ENCODE results near the gene OR51S1. TPM values are rescaled to one million over a fixed set of nuclear protein-coding genes. Genes with fewer than 3 reads are reported as not detected.

Gene OR51S1
- total RNA-seq, 1 experiment from 2014 or later: not detected

- H3K27me3 ChIP-seq (ENCODE audit: control insufficient read depth, insufficient read depth, low read length): no peaks in the 10 kb centered on the region
- TF ChIP-seq SIN3A (IDR thresholded peaks at IDR 0.05; ENCODE audit: borderline replicate concordance, insufficient read depth, low read depth, low read length) (no peak), REST (IDR thresholded peaks at IDR 0.05; ENCODE audit: insufficient read depth in 1 of 2, low read depth in 2 of 2, low read length in 1 of 2) (no peak), POLR2AphosphoS5 (IDR thresholded peaks at IDR 0.05; ENCODE audit: low read depth, low read length) (no peak), CTCF (IDR thresholded peaks at IDR 0.05) (no peak), TCF7L2 (IDR thresholded peaks at IDR 0.05; ENCODE audit: low read depth, low read length) (no peak)
Measured at GRCh38 chr11:4886186-4886585, 37.2 kb upstream of the OR51S1 start.

GRCh38 chr11:4884361-4884760, 35.4 kb upstream of the OR51S1 start:
- Histone ChIP-seq H3K27ac (ENCODE audit: low read length) (no peak overlapping the region), H3K9me3 (ENCODE audit: control insufficient read depth, insufficient read depth, low read depth, low read length) (no peaks in the 10 kb centered on the region), H3K4me1 (ENCODE audit: control insufficient read depth, insufficient read depth, low read length) (no peaks in the 10 kb centered on the region), H3K27me3 (ENCODE audit: control insufficient read depth, insufficient read depth, low read length) (no peaks in the 10 kb centered on the region), H3K36me3 (ENCODE audit: control insufficient read depth, insufficient read depth, low read length) (no peaks in the 10 kb centered on the region), H3K4me3 (ENCODE audit: low read depth in 2 of 2, low read length in 2 of 2) (no peak overlapping the region)
- POLR2A ChIA-PET: no interaction called here
- ATAC-seq (no peak), DNase-seq (ENCODE audit: low read depth, low spot score) (no peak)
- CTCF ChIA-PET: no interaction called here
- intact Hi-C loops (cut with micrococcal nuclease; ENCODE audit: unreplicated experiment): no loop called here
- TF ChIP-seq POLR2AphosphoS5 (IDR thresholded peaks at IDR 0.05; ENCODE audit: low read depth, low read length) (no peak), REST (IDR thresholded peaks at IDR 0.05; ENCODE audit: insufficient read depth in 1 of 2, low read depth in 2 of 2, low read length in 1 of 2) (no peak), TCF7L2 (IDR thresholded peaks at IDR 0.05; ENCODE audit: low read depth, low read length) (no peak), CTCF (IDR thresholded peaks at IDR 0.05) (no peak), SIN3A (IDR thresholded peaks at IDR 0.05; ENCODE audit: borderline replicate concordance, insufficient read depth, low read depth, low read length) (no peak)
- in situ Hi-C loops (cut with HindIII; ENCODE audit: low pct_unique_long_range_greater_than_20kb, low sequenced_read_pairs): no loop called here
- no TSS peak for BruUV-seq (replicated peaks)

More at GRCh38 chr11:4886186-4886585, 37.2 kb upstream of the OR51S1 start:
- ATAC-seq: no peak
- DNase-seq (ENCODE audit: low read depth, low spot score): no peak
- no peaks in the 10 kb centered on the region for H3K4me1 ChIP-seq (ENCODE audit: control insufficient read depth, insufficient read depth, low read length)
- H3K36me3 ChIP-seq (ENCODE audit: control insufficient read depth, insufficient read depth, low read length): no peaks in the 10 kb centered on the region
- ChIA-PET POLR2A (no interaction called here), CTCF (no interaction called here)
- in situ Hi-C loops (cut with HindIII; ENCODE audit: low pct_unique_long_range_greater_than_20kb, low sequenced_read_pairs): no loop called here
- intact Hi-C loops (cut with micrococcal nuclease; ENCODE audit: unreplicated experiment): no loop called here
- no peak overlapping the region for H3K4me3 ChIP-seq (ENCODE audit: low read depth in 2 of 2, low read length in 2 of 2)
- BruUV-seq (replicated peaks): no TSS peak
- H3K27ac ChIP-seq (ENCODE audit: low read length): no peak overlapping the region
- H3K9me3 ChIP-seq (ENCODE audit: control insufficient read depth, insufficient read depth, low read depth, low read length): no peaks in the 10 kb centered on the region
